ENCODE measurements around the gene C1orf226.

DNA sequence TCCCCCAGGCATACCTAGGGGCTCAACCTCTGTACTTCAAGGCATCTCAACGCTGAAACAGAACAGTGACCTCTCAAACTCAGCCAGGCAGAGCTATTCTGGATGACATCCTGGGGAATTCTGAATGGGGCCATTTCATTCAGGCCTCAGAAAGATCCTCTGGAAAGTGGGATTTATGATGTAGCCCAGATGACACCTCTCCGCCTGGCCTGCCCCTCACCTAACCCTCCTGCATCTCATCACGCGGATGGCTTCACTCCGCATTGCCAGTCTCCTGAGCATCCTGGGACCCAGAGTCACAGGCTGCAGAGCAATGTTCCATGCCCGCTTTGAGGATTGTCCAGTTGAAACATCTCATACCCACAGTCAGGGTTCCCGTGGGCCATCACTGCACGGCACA lies 6.1 kb upstream of the C1orf226 start:
- TF ChIP-seq, protein P1, sequence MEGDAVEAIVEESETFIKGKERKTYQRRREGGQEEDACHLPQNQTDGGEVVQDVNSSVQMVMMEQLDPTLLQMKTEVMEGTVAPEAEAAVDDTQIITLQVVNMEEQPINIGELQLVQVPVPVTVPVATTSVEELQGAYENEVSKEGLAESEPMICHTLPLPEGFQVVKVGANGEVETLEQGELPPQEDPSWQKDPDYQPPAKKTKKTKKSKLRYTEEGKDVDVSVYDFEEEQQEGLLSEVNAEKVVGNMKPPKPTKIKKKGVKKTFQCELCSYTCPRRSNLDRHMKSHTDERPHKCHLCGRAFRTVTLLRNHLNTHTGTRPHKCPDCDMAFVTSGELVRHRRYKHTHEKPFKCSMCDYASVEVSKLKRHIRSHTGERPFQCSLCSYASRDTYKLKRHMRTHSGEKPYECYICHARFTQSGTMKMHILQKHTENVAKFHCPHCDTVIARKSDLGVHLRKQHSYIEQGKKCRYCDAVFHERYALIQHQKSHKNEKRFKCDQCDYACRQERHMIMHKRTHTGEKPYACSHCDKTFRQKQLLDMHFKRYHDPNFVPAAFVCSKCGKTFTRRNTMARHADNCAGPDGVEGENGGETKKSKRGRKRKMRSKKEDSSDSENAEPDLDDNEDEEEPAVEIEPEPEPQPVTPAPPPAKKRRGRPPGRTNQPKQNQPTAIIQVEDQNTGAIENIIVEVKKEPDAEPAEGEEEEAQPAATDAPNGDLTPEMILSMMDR (IDR thresholded peaks at IDR 0.05; ENCODE audit: low read depth, low read length, missing input control), result no peak
- TF ChIP-seq, protein P2, sequence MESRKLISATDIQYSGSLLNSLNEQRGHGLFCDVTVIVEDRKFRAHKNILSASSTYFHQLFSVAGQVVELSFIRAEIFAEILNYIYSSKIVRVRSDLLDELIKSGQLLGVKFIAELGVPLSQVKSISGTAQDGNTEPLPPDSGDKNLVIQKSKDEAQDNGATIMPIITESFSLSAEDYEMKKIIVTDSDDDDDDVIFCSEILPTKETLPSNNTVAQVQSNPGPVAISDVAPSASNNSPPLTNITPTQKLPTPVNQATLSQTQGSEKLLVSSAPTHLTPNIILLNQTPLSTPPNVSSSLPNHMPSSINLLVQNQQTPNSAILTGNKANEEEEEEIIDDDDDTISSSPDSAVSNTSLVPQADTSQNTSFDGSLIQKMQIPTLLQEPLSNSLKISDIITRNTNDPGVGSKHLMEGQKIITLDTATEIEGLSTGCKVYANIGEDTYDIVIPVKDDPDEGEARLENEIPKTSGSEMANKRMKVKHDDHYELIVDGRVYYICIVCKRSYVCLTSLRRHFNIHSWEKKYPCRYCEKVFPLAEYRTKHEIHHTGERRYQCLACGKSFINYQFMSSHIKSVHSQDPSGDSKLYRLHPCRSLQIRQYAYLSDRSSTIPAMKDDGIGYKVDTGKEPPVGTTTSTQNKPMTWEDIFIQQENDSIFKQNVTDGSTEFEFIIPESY (IDR thresholded peaks at IDR 0.05), result no peak
- TF ChIP-seq, protein P3, sequence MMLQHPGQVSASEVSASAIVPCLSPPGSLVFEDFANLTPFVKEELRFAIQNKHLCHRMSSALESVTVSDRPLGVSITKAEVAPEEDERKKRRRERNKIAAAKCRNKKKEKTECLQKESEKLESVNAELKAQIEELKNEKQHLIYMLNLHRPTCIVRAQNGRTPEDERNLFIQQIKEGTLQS (IDR thresholded peaks at IDR 0.05), result no peak
- no peak for TF ChIP-seq JUND (IDR thresholded peaks at IDR 0.05)
- TF ChIP-seq, protein P4, sequence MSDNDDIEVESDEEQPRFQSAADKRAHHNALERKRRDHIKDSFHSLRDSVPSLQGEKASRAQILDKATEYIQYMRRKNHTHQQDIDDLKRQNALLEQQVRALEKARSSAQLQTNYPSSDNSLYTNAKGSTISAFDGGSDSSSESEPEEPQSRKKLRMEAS (IDR thresholded peaks at IDR 0.05), result no peak
- TF ChIP-seq GABPA (IDR thresholded peaks at IDR 0.05 in 1 of 2, conservative IDR thresholded peaks at IDR 0.05 in 1 of 2), result no peak
- no peak for TF ChIP-seq RAD21 (IDR thresholded peaks at IDR 0.05)
- TF ChIP-seq YY1 (IDR thresholded peaks at IDR 0.05), result no peak
- no peak for TF ChIP-seq TAF1 (conservative IDR thresholded peaks at IDR 0.05)
- no peak for TF ChIP-seq EGR1 (IDR thresholded peaks at IDR 0.05; ENCODE audit: low read depth in 2 of 2)

Data from liver (tissue), 3 donors.